ENCODE data around the gene CST4. TPM values are rescaled to one million over a fixed set of nuclear protein-coding genes. Genes with fewer than 3 reads are reported as not detected.

CST4 gene
- total RNA-seq, 1 donor from 2014 or later: not detected

GRCh38 chr20:23670361-23670760 lies 18.5 kb downstream of the CST4 start:
- H3K4me1 ChIP-seq: no peaks in the 10 kb centered on the region
- intact Hi-C loops (cut with DNase I): no loop called here
- no peak overlapping the region for H3K4me3 ChIP-seq

GRCh38 chr20:23669866-23670265 lies 19.0 kb downstream of the CST4 start:
- ATAC-seq: no peak
- intact Hi-C loops (cut with DNase I): no loop called here
- no peak for TF ChIP-seq CTCF (IDR thresholded peaks at IDR 0.05)

More at GRCh38 chr20:23670361-23670760, 18.5 kb downstream of the CST4 start:
- no peaks in the 10 kb centered on the region for H3K27me3 ChIP-seq (ENCODE audit: low read depth)
- no peak for ATAC-seq
- DNase-seq: no peak
- H3K9me3 ChIP-seq: no peaks in the 10 kb centered on the region
- no peak overlapping the region for H3K27ac ChIP-seq
- TF ChIP-seq CTCF (IDR thresholded peaks at IDR 0.05): no peak
- H3K36me3 ChIP-seq: no peaks in the 10 kb centered on the region

GRCh38 chr20:23669327-23669726 lies 19.5 kb downstream of the CST4 start:
- Histone ChIP-seq H3K4me1 (no peaks in the 10 kb centered on the region), H3K36me3 (no peaks in the 10 kb centered on the region), H3K4me3 (no peak overlapping the region), H3K9me3 (no peaks in the 10 kb centered on the region), H3K27ac (no peak overlapping the region), H3K27me3 (ENCODE audit: low read depth) (no peaks in the 10 kb centered on the region)
- intact Hi-C loops (cut with DNase I): no loop called here
- no peak for DNase-seq
- ATAC-seq: no peak
- no peak for TF ChIP-seq CTCF (IDR thresholded peaks at IDR 0.05)

More at GRCh38 chr20:23669866-23670265, 19.0 kb downstream of the CST4 start:
- no peak overlapping the region for H3K4me3 ChIP-seq
- H3K4me1 ChIP-seq: no peaks in the 10 kb centered on the region
- no peak overlapping the region for H3K27ac ChIP-seq
- no peaks in the 10 kb centered on the region for H3K9me3 ChIP-seq
- H3K36me3 ChIP-seq: no peaks in the 10 kb centered on the region
- no peak for DNase-seq
- no peaks in the 10 kb centered on the region for H3K27me3 ChIP-seq (ENCODE audit: low read depth)

GRCh38 chr20:23668477-23668951 lies 20.3 kb downstream of the CST4 start:
- ATAC-seq: peak; percentile 88 to 90
- Histone ChIP-seq H3K27ac (no peak overlapping the region), H3K9me3 (no peaks in the 10 kb centered on the region), H3K36me3 (no peaks in the 10 kb centered on the region), H3K4me1 (no peaks in the 10 kb centered on the region), H3K27me3 (ENCODE audit: low read depth) (no peaks in the 10 kb centered on the region), H3K4me3 (no peak overlapping the region)
- TF ChIP-seq CTCF (IDR thresholded peaks at IDR 0.05): peak; percentile 84
- DNase-seq: no peak
- intact Hi-C loops (cut with DNase I): no loop called here

- no peak overlapping the region for H3K27ac ChIP-seq
- no peaks in the 10 kb centered on the region for H3K36me3 ChIP-seq
- intact Hi-C loops (cut with DNase I): no loop called here
- no peak overlapping the region for H3K4me3 ChIP-seq
- no peaks in the 10 kb centered on the region for H3K4me1 ChIP-seq
- TF ChIP-seq CTCF (IDR thresholded peaks at IDR 0.05): no peak
- no peaks in the 10 kb centered on the region for H3K27me3 ChIP-seq (ENCODE audit: low read depth)
- DNase-seq (no peak), ATAC-seq (peak in 1 of 2 donors; percentile 6)
- no peaks in the 10 kb centered on the region for H3K9me3 ChIP-seq
Measured at GRCh38 chr20:23667666-23668065, 21.2 kb downstream of the CST4 start.

- TF ChIP-seq CTCF (IDR thresholded peaks at IDR 0.05): no peak
- ATAC-seq (no peak), DNase-seq (no peak)
- intact Hi-C loops (cut with DNase I): no loop called here
- Histone ChIP-seq H3K36me3 (no peaks in the 10 kb centered on the region), H3K9me3 (no peaks in the 10 kb centered on the region), H3K27me3 (ENCODE audit: low read depth) (no peaks in the 10 kb centered on the region), H3K27ac (no peak overlapping the region), H3K4me1 (no peaks in the 10 kb centered on the region), H3K4me3 (no peak overlapping the region)
Measured at GRCh38 chr20:23666698-23667097, 22.1 kb downstream of the CST4 start.

Measured in lower lobe of right lung (tissue), 2 donors.